HCT116 (cell line): ENCODE results near the gene XRN2.

Experiments used
- CTCF ChIP-seq, 3 experiments: fragments of 200-600 bp in 1 of 3; sonication (generic) in 1 of 3; IDR thresholded peaks in 2 of 3; conservative IDR thresholded peaks in 1 of 3; 2 replicates each; pipeline ENCODE4 v1.5.1; 2012 to 2017; ENCODE audit warnings: low read depth in 2 of 3, low read length in 2 of 3, antibody characterized with exemption in 1 of 3, borderline replicate concordance in 1 of 3, control low read depth in 1 of 3, mild to moderate bottlenecking in 1 of 3, mixed read lengths in 1 of 3, mixed run types in 1 of 3, moderate library complexity in 1 of 3; ENCODE audit not compliant: insufficient read depth in 1 of 3
- TF ChIP-seq, protein P1 (sequence below): IDR thresholded peaks from 2 replicates; pipeline ENCODE4 v1.6.1; 2012

DNA sequence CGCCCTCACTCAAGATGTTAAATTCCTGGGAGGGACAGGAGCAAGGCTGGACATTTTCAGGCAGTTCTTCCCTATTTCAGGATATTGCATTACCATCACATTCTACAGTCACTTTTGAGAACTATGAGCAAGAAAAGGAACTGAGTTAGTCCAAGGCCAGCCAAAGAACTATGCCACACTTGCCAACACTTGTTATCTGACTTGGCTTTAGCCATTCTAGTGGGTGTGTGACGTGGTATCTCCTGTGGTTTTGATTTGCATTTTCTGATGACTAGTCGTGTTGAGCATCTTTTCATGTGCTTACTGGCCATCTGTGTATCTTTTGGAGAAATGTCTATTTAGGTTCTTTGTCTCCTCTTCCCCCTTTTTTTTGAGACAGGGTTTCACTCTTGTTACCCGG is 12.0 kb downstream of the XRN2 start:
- TF ChIP-seq, protein P1, sequence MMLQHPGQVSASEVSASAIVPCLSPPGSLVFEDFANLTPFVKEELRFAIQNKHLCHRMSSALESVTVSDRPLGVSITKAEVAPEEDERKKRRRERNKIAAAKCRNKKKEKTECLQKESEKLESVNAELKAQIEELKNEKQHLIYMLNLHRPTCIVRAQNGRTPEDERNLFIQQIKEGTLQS = no peak
- TF ChIP-seq CTCF (IDR thresholded peaks at IDR 0.05 in 2 of 3, conservative IDR thresholded peaks at IDR 0.05 in 1 of 3; ENCODE audit: borderline replicate concordance in 1 of 3, insufficient read depth in 1 of 3, low read depth in 2 of 3, low read length in 2 of 3) = no peak
